H9 (cell line): ENCODE results near the gene NRCAM. TPM values are rescaled to one million over a fixed set of nuclear protein-coding genes. Genes with fewer than 3 reads are reported as not detected.

Experiments
- DNase-seq: peaks from one replicate; pipeline ENCODE4 v3.0.0-alpha.2; 2017
- H2AFZ ChIP-seq: one replicate; pipeline ENCODE4 v1.6.1; 2013; ENCODE audit warnings: mild to moderate bottlenecking, low read length, control low read depth, moderate library complexity
- H2AK5ac ChIP-seq: 2 replicates; pipeline ENCODE4 v1.6.1; 2013; ENCODE audit warnings: low read length, control low read depth, mixed read lengths; ENCODE audit not compliant: insufficient read length
- H2BK120ac ChIP-seq: one replicate; pipeline ENCODE4 v1.6.1; 2013; ENCODE audit warnings: low read depth, mild to moderate bottlenecking, low read length, control low read depth, inconsistent platforms; ENCODE audit not compliant: poor library complexity, severe bottlenecking
- H2BK12ac ChIP-seq: 2 replicates; pipeline ENCODE4 v1.6.1; 2013; ENCODE audit warnings: low read length, control low read depth, mixed read lengths, low read depth; ENCODE audit not compliant: insufficient read length
- H2BK15ac ChIP-seq: 2 replicates; pipeline ENCODE4 v1.6.1; 2013; ENCODE audit warnings: low read depth, low read length, control low read depth
- H2BK20ac ChIP-seq: one replicate; pipeline ENCODE4 v1.6.1; 2013; ENCODE audit warnings: low read depth, mild to moderate bottlenecking, low read length, control low read depth, inconsistent platforms; ENCODE audit not compliant: poor library complexity, severe bottlenecking
- H2BK5ac ChIP-seq: 2 replicates; pipeline ENCODE4 v1.6.1; 2013; ENCODE audit warnings: low read length, control low read depth, mixed read lengths; ENCODE audit not compliant: insufficient read length
- H3K14ac ChIP-seq: 2 replicates; pipeline ENCODE4 v1.6.1; 2013; ENCODE audit warnings: low read length, control low read depth; ENCODE audit not compliant: insufficient read depth
- H3K18ac ChIP-seq: 2 replicates; pipeline ENCODE4 v1.6.1; 2013; ENCODE audit warnings: low read depth, mild to moderate bottlenecking, mixed read lengths, low read length, control low read depth; ENCODE audit not compliant: insufficient read length
- H3K23ac ChIP-seq: 2 replicates; pipeline ENCODE4 v1.6.1; 2013; ENCODE audit warnings: low read length, control low read depth, mixed read lengths, low read depth; ENCODE audit not compliant: insufficient read length
- H3K23me2 ChIP-seq: 2 replicates; pipeline ENCODE4 v1.6.1; 2013; ENCODE audit warnings: low read depth, mild to moderate bottlenecking, mixed read lengths, low read length, control low read depth; ENCODE audit not compliant: insufficient read length, poor library complexity, severe bottlenecking
- H3K27ac ChIP-seq: 2 replicates; pipeline ENCODE4 v1.5.1; 2013; ENCODE audit warnings: low read length, control low read depth, mixed read lengths, low read depth; ENCODE audit not compliant: insufficient read length
- H3K27me3 ChIP-seq: 2 replicates; pipeline ENCODE4 v1.6.1; 2013; ENCODE audit warnings: low read length, control low read depth, inconsistent platforms; ENCODE audit not compliant: insufficient read depth
- H3K4ac ChIP-seq: 2 replicates; pipeline ENCODE4 v1.6.1; 2013; ENCODE audit warnings: low read depth, mild to moderate bottlenecking, control low read depth, inconsistent platforms, low read length, moderate library complexity
- H3K4me1 ChIP-seq: 2 replicates; pipeline ENCODE4 v1.6.1; 2013; ENCODE audit warnings: low read length, control low read depth, inconsistent platforms; ENCODE audit not compliant: insufficient read depth
- H3K4me2 ChIP-seq: 2 replicates; pipeline ENCODE4 v1.6.1; 2013; ENCODE audit warnings: low read length, control low read depth, mixed read lengths; ENCODE audit not compliant: insufficient read length, insufficient read depth
- H3K56ac ChIP-seq: 2 replicates; pipeline ENCODE4 v1.6.1; 2013; ENCODE audit warnings: low read depth, mild to moderate bottlenecking, mixed read lengths, low read length, control low read depth; ENCODE audit not compliant: insufficient read length
- H3K79me1 ChIP-seq: 2 replicates; pipeline ENCODE4 v1.6.1; 2013; ENCODE audit warnings: low read depth, mild to moderate bottlenecking, moderate library complexity, low read length, control low read depth, inconsistent platforms; ENCODE audit not compliant: insufficient read depth, poor library complexity, severe bottlenecking
- H3K79me2 ChIP-seq: 2 replicates; pipeline ENCODE4 v1.6.1; 2013; ENCODE audit warnings: low read length, control low read depth, inconsistent platforms; ENCODE audit not compliant: insufficient read depth
- H3K9ac ChIP-seq: 2 replicates; pipeline ENCODE4 v1.6.1; 2013; ENCODE audit warnings: low read length, control low read depth, mixed read lengths; ENCODE audit not compliant: insufficient read length; ENCODE audit errors: extremely low read depth
- H3K9me3 ChIP-seq: one replicate; pipeline ENCODE4 v1.6.1; 2013; ENCODE audit warnings: low read depth, low read length, inconsistent platforms; ENCODE audit not compliant: control insufficient read depth
- H3T11ph ChIP-seq: one replicate; pipeline ENCODE4 v1.6.1; 2013; ENCODE audit warnings: mild to moderate bottlenecking, low read length, control low read depth, inconsistent platforms
- H4K20me1 ChIP-seq: one replicate; pipeline ENCODE4 v1.6.1; 2013; ENCODE audit not compliant: control insufficient read depth, insufficient read length, insufficient read depth
- H4K5ac ChIP-seq: 2 replicates; pipeline ENCODE4 v1.6.1; 2013; ENCODE audit warnings: low read depth, mild to moderate bottlenecking, mixed read lengths, low read length, control low read depth; ENCODE audit not compliant: insufficient read length
- H4K8ac ChIP-seq: replicated peaks from 2 replicates; pipeline ENCODE4 v1.6.1; 2013; ENCODE audit warnings: low read length, control low read depth, mixed read lengths, low read depth; ENCODE audit not compliant: insufficient read length
- H4K91ac ChIP-seq: 2 replicates; pipeline ENCODE4 v1.6.1; 2013; ENCODE audit warnings: low read depth, mild to moderate bottlenecking, moderate library complexity, mixed read lengths, low read length, control low read depth; ENCODE audit not compliant: insufficient read length
- H3K27ac Mint-ChIP-seq, 3 experiments: 2 replicates in 2 of 3; 3 replicates in 1 of 3; pipeline ENCODE4 v1.8.0; 2020 to 2021; ENCODE audit warnings: mixed read lengths in 3 of 3, mild to moderate bottlenecking in 1 of 3, moderate library complexity in 1 of 3
- H3K27me3 Mint-ChIP-seq: 2 replicates; pipeline ENCODE4 v1.8.0; 2021; ENCODE audit warnings: low read depth, mild to moderate bottlenecking, moderate library complexity, mixed read lengths
- H3K36me3 Mint-ChIP-seq, 3 experiments: 2 replicates in 2 of 3; 3 replicates in 1 of 3; pipeline ENCODE4 v1.8.0; 2020 to 2021; ENCODE audit warnings: low read depth in 3 of 3, mixed read lengths in 3 of 3; ENCODE audit not compliant: insufficient read depth in 1 of 3
- H3K4me1 Mint-ChIP-seq, 2 experiments: 2 replicates each; pipeline ENCODE4 v1.8.0; 2020; ENCODE audit warnings: mixed read lengths in 2 of 2
- H3K4me3 Mint-ChIP-seq, 2 experiments: 2 replicates in 1 of 2; 3 replicates in 1 of 2; pipeline ENCODE4 v1.8.0; 2020 to 2021; ENCODE audit warnings: mild to moderate bottlenecking in 2 of 2, mixed read lengths in 2 of 2, moderate library complexity in 1 of 2
- H3K9me3 Mint-ChIP-seq, 2 experiments: 2 replicates in 1 of 2; 3 replicates in 1 of 2; pipeline ENCODE4 v1.8.0; 2020; ENCODE audit warnings: mild to moderate bottlenecking in 2 of 2, mixed read lengths in 2 of 2, moderate library complexity in 1 of 2
- CTCF ChIP-seq: fragments of 200-600 bp; sonication (generic); conservative IDR thresholded peaks from 3 replicates; pipeline ENCODE4 v1.8.0; 2021; ENCODE audit warnings: antibody characterized with exemption, mild to moderate bottlenecking
- WGBS: extraction: QIAGEN DNeasy Blood & Tissue Kit; methylation state at CpG from one replicate; pipeline ENCODE4 v1.1.7; 2013; ENCODE audit warnings: missing lambda C conversion rate, low lambda C conversion rate, mixed read lengths; ENCODE audit not compliant: insufficient read length; ENCODE audit errors: extremely low coverage; 5-methylcytosine and 5-hydroxymethylcytosine counted together
- total RNA-seq: library from RNA; stranded (reverse); gene quantifications from 2 replicates; pipeline ENCODE4 v1.2.1, GENCODE V29; 2021

Gene NRCAM
- total RNA-seq, 1 experiment from 2014 or later = 2.3 TPM

GRCh38 chr7:108498481-108498880, 42.2 kb upstream of the NRCAM start:
- no peaks in the 10 kb centered on the region for H3K9me3 Mint-ChIP-seq
- H3K18ac ChIP-seq = no peak overlapping the region
- H3K56ac ChIP-seq = no peak overlapping the region
- no peak overlapping the region for H2BK120ac ChIP-seq
- H3K9me3 ChIP-seq = no peaks in the 10 kb centered on the region
- no peaks in the 10 kb centered on the region for H3K79me1 ChIP-seq
- no CpG with 5 or more reads among the region's 6 CpGs for WGBS
- no peak overlapping the region for H2BK12ac ChIP-seq
- no peak overlapping the region for H3K14ac ChIP-seq
- no peaks in the 10 kb centered on the region for H3K27me3 Mint-ChIP-seq
- no peak overlapping the region for H2BK15ac ChIP-seq
- H4K20me1 ChIP-seq = no peaks in the 10 kb centered on the region
- DNase-seq = no peak
- no peak overlapping the region for H3K27ac ChIP-seq
- no peak for TF ChIP-seq CTCF
- H3T11ph ChIP-seq = no peak overlapping the region
- H2AK5ac ChIP-seq = no peak overlapping the region
- H3K4ac ChIP-seq = no peak overlapping the region
- H2BK5ac ChIP-seq = no peak overlapping the region
- no peak overlapping the region for H2BK20ac ChIP-seq
- H4K8ac ChIP-seq = no peak overlapping the region
- no peaks in the 10 kb centered on the region for H3K27me3 ChIP-seq
- no peak overlapping the region for H4K5ac ChIP-seq
- H3K36me3 Mint-ChIP-seq = peaks cover 1 to 20% (median 14%) of the 10 kb centered on the region in 3 experiments; a peak in 5 of 7 replicates
- H3K23me2 ChIP-seq = no peaks in the 10 kb centered on the region
- no peaks in the 10 kb centered on the region for H3K4me1 ChIP-seq
- no peak overlapping the region for H3K23ac ChIP-seq
- H3K27ac Mint-ChIP-seq = no peak overlapping the region
- 0 out of 4 replicates have a peak, but pooled peaks cover 0 to 1% of the 10 kb centered on the region in 2 experiments for H3K4me1 Mint-ChIP-seq
- H2AFZ ChIP-seq = no peak overlapping the region
- no peak overlapping the region for H3K4me3 Mint-ChIP-seq
- H4K91ac ChIP-seq = no peak overlapping the region
- H3K9ac ChIP-seq = no peak overlapping the region
- H3K4me2 ChIP-seq = no peak overlapping the region
- H3K79me2 ChIP-seq = no peaks in the 10 kb centered on the region
